ENCODE results near the gene DLGAP5. TPM values are rescaled to one million over a fixed set of nuclear protein-coding genes. Genes with fewer than 3 reads are reported as not detected.

Gene DLGAP5
- total and polyA plus RNA-seq, 2 of the 13 experiments (the other 11 are each of a cell fraction or from before 2014, with no cell fraction given) = 7.7 to 55.8 TPM

DNA sequence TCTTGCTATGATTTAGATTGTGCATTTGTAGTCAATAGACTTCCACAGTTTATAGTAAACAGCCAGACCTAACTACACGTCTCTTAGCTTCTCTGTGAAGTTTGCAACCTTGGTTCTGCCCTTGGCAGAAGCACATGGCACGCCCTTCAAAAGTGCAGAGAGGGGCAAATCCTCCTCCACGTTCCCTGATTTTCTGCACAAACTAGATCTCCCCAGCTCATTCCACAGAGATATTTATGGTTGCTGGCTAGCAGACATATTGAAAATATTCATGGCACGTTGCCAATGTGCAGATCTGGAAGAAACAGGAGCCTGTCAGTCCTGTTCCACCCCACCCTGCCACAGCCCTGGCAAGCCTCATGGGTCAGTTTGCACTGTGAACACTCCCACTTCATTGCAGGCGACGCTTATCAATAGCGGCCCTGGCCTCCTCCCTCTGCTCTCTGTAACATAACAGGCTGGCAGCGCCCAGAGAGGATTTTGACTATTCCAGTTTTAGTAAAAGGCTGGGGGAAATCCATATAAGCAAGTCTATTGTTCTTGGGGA is 68.9 kb downstream of the DLGAP5 start (continued):
- TF ChIP-seq, protein P1, sequence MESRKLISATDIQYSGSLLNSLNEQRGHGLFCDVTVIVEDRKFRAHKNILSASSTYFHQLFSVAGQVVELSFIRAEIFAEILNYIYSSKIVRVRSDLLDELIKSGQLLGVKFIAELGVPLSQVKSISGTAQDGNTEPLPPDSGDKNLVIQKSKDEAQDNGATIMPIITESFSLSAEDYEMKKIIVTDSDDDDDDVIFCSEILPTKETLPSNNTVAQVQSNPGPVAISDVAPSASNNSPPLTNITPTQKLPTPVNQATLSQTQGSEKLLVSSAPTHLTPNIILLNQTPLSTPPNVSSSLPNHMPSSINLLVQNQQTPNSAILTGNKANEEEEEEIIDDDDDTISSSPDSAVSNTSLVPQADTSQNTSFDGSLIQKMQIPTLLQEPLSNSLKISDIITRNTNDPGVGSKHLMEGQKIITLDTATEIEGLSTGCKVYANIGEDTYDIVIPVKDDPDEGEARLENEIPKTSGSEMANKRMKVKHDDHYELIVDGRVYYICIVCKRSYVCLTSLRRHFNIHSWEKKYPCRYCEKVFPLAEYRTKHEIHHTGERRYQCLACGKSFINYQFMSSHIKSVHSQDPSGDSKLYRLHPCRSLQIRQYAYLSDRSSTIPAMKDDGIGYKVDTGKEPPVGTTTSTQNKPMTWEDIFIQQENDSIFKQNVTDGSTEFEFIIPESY (CRISPR knock-in tag; IDR thresholded peaks at IDR 0.05) = no peak
- TF ChIP-seq, protein P2, sequence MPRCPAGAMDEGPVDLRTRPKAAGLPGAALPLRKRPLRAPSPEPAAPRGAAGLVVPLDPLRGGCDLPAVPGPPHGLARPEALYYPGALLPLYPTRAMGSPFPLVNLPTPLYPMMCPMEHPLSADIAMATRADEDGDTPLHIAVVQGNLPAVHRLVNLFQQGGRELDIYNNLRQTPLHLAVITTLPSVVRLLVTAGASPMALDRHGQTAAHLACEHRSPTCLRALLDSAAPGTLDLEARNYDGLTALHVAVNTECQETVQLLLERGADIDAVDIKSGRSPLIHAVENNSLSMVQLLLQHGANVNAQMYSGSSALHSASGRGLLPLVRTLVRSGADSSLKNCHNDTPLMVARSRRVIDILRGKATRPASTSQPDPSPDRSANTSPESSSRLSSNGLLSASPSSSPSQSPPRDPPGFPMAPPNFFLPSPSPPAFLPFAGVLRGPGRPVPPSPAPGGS (CRISPR knock-in tag; IDR thresholded peaks at IDR 0.05) = no peak
- TF ChIP-seq PAX8 (CRISPR knock-in tag; IDR thresholded peaks at IDR 0.05; ENCODE audit: borderline replicate concordance) (no peak), EEA1 (CRISPR knock-in tag; IDR thresholded peaks at IDR 0.05; ENCODE audit: borderline replicate concordance) (no peak), ZNF253 (CRISPR knock-in tag; IDR thresholded peaks at IDR 0.05; ENCODE audit: borderline replicate concordance) (no peak), ZBTB8A (CRISPR knock-in tag; IDR thresholded peaks at IDR 0.05; ENCODE audit: borderline replicate concordance, low read depth) (no peak), ZNF768 (CRISPR knock-in tag; IDR thresholded peaks at IDR 0.05) (no peak), MYC (CRISPR knock-in tag; IDR thresholded peaks at IDR 0.05; ENCODE audit: borderline replicate concordance) (peak; percentile 41; the same call in 1 of the 2 replicates), SMAD1 (CRISPR knock-in tag; IDR thresholded peaks at IDR 0.05; ENCODE audit: borderline replicate concordance, low read depth) (no peak), KDM2A (CRISPR knock-in tag; IDR thresholded peaks at IDR 0.05; ENCODE audit: borderline replicate concordance, low read depth) (no peak), GFI1 (CRISPR knock-in tag; IDR thresholded peaks at IDR 0.05; ENCODE audit: borderline replicate concordance) (peak; percentile 50; the same call in 1 of the 2 replicates), KMT2B (CRISPR knock-in tag; IDR thresholded peaks at IDR 0.05) (no peak), ZNF564 (CRISPR knock-in tag; IDR thresholded peaks at IDR 0.05) (no peak), HNRNPH1 (optimal IDR thresholded peaks at IDR 0.05; ENCODE audit: low read depth, low read length) (no peak), SP1 (IDR thresholded peaks at IDR 0.05) (no peak), SP1 (CRISPR knock-in tag; IDR thresholded peaks at IDR 0.05) (no peak)
- TF ChIP-seq, protein P3, sequence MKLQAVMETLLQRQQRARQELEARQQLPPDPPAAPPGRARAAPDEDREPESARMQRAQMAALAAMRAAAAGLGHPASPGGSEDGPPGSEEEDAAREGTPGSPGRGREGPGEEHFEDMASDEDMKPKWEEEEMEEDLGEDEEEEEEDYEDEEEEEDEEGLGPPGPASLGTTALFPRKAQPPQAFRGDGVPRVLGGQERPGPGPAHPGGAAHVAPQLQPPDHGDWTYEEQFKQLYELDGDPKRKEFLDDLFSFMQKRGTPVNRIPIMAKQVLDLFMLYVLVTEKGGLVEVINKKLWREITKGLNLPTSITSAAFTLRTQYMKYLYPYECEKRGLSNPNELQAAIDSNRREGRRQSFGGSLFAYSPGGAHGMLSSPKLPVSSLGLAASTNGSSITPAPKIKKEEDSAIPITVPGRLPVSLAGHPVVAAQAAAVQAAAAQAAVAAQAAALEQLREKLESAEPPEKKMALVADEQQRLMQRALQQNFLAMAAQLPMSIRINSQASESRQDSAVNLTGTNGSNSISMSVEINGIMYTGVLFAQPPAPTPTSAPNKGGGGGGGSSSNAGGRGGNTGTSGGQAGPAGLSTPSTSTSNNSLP (IDR thresholded peaks at IDR 0.05; ENCODE audit: low read depth, low read length) = 0 out of 2 replicates have a peak, but pooled peaks have one; percentile 2
- TF ChIP-seq, protein P4, sequence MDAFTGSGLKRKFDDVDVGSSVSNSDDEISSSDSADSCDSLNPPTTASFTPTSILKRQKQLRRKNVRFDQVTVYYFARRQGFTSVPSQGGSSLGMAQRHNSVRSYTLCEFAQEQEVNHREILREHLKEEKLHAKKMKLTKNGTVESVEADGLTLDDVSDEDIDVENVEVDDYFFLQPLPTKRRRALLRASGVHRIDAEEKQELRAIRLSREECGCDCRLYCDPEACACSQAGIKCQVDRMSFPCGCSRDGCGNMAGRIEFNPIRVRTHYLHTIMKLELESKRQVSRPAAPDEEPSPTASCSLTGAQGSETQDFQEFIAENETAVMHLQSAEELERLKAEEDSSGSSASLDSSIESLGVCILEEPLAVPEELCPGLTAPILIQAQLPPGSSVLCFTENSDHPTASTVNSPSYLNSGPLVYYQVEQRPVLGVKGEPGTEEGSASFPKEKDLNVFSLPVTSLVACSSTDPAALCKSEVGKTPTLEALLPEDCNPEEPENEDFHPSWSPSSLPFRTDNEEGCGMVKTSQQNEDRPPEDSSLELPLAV (CRISPR knock-in tag; conservative IDR thresholded peaks at IDR 0.05; ENCODE audit: low read depth) = no peak
- TF ChIP-seq, protein P5, sequence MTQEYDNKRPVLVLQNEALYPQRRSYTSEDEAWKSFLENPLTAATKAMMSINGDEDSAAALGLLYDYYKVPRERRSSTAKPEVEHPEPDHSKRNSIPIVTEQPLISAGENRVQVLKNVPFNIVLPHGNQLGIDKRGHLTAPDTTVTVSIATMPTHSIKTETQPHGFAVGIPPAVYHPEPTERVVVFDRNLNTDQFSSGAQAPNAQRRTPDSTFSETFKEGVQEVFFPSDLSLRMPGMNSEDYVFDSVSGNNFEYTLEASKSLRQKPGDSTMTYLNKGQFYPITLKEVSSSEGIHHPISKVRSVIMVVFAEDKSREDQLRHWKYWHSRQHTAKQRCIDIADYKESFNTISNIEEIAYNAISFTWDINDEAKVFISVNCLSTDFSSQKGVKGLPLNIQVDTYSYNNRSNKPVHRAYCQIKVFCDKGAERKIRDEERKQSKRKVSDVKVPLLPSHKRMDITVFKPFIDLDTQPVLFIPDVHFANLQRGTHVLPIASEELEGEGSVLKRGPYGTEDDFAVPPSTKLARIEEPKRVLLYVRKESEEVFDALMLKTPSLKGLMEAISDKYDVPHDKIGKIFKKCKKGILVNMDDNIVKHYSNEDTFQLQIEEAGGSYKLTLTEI (CRISPR knock-in tag; conservative IDR thresholded peaks at IDR 0.05) = no peak
